Neutrophil (primary cell): ENCODE measurements around the gene GPR153.

ENCODE experiments used
- H3K27ac ChIP-seq: fragments of 200-600 bp; sonication (generic); 2 replicates; pipeline ENCODE4 v1.5.1; 2016; ENCODE audit warnings: mild to moderate bottlenecking, moderate library complexity
- H3K27me3 ChIP-seq: fragments of 200-600 bp; sonication (generic); 2 replicates; pipeline ENCODE4 v1.6.0; 2016; ENCODE audit warnings: mild to moderate bottlenecking
- H3K36me3 ChIP-seq: fragments of 200-600 bp; sonication (generic); 2 replicates; pipeline ENCODE4 v1.5.1; 2017
- H3K4me1 ChIP-seq, 2 experiments: fragments of 200-600 bp in 1 of 2; sonication (generic) in 1 of 2; 1 replicate in 1 of 2; 2 replicates in 1 of 2; pipeline versions ENCODE4 v1.5.1 to v1.6.1; 2013 to 2016; ENCODE audit warnings: low read depth in 1 of 2, low read length in 1 of 2, mild to moderate bottlenecking in 1 of 2, moderate library complexity in 1 of 2; ENCODE audit not compliant: control insufficient read depth in 1 of 2, insufficient read depth in 1 of 2
- H3K4me3 ChIP-seq, 2 experiments: fragments of 200-600 bp in 1 of 2; sonication (generic) in 1 of 2; 1 replicate in 1 of 2; 2 replicates in 1 of 2; pipeline ENCODE4 v1.5.1; 2013 to 2016; ENCODE audit warnings: low read depth in 1 of 2, low read length in 1 of 2, mild to moderate bottlenecking in 1 of 2, moderate library complexity in 1 of 2
- H3K9me3 ChIP-seq: fragments of 200-600 bp; sonication (generic); 2 replicates; pipeline ENCODE4 v1.5.1; 2016
- TF ChIP-seq, protein P1 (sequence below): fragments of 200-600 bp; sonication (generic); IDR thresholded peaks from 2 replicates; pipeline ENCODE4 v1.5.1; 2016; ENCODE audit warnings: antibody characterized with exemption

Gene GPR153

DNA sequence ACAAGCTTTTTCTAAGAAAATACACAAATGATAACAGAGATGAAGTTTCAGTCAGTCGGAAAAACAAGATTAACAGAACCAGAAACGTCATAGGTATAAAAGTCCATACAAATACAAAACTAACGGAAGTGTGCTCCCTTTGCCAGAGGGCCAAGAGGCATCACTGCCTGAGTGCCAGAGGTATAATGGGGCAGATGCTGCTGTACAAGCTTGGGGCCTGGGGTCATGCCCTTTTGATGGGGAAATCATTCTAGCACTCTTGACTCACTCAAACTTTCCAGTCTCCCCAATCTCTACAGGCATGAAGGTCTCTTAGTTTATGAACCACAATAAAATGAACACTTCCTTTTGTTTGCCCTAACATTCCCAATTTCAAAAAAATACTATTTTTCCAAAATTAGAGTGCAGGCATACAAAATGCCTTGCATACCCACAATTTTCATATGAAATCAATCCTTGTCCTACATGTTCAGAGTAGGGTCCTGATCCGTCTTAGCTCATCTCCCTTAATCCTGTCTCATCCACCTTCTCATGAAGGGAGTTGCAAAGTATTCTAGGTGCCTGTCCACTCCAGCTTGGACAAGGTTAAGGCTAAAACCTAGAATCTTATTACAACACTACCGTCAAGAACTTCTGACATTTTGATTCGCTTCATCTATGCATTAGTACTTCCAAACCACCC lies 63.0 kb downstream of the GPR153 start:
- H3K4me1 ChIP-seq = peaks cover 14 to 24% of the 10 kb centered on the region in 2 experiments
- no peaks in the 10 kb centered on the region for H3K9me3 ChIP-seq
- H3K36me3 ChIP-seq = peaks cover 18% of the 10 kb centered on the region
- TF ChIP-seq, protein P1, sequence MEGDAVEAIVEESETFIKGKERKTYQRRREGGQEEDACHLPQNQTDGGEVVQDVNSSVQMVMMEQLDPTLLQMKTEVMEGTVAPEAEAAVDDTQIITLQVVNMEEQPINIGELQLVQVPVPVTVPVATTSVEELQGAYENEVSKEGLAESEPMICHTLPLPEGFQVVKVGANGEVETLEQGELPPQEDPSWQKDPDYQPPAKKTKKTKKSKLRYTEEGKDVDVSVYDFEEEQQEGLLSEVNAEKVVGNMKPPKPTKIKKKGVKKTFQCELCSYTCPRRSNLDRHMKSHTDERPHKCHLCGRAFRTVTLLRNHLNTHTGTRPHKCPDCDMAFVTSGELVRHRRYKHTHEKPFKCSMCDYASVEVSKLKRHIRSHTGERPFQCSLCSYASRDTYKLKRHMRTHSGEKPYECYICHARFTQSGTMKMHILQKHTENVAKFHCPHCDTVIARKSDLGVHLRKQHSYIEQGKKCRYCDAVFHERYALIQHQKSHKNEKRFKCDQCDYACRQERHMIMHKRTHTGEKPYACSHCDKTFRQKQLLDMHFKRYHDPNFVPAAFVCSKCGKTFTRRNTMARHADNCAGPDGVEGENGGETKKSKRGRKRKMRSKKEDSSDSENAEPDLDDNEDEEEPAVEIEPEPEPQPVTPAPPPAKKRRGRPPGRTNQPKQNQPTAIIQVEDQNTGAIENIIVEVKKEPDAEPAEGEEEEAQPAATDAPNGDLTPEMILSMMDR = no peak
- no peak overlapping the region for H3K27ac ChIP-seq
- peaks cover 19% of the 10 kb centered on the region for H3K27me3 ChIP-seq
- H3K4me3 ChIP-seq = no peak overlapping the region
